GM12878 (cell line): Measurements from ENCODE around the gene SEMA4F. TPM values are rescaled to one million over a fixed set of nuclear protein-coding genes. Genes with fewer than 3 reads are reported as not detected.

ENCODE experiments used
- ATAC-seq: fragments of 200-7000 bp; cut with Tn5 transposase; 3 replicates; pipeline ENCODE4 v1.9.1; 2020; ENCODE audit warnings: mild to moderate bottlenecking, moderate library complexity
- BruUV-seq: library from RNA; stranded (reverse); fragments of 400-500 nt; replicated peaks from 2 replicates; lab custom pipeline; 2021; lab: Mats Ljungman, UMichigan
- CTCF ChIA-PET: fragments of 300-600 bp; sonication (Branson Sonifier 250); formaldehyde crosslinking; extraction: SDS; loops from one replicate; lab custom pipeline; 2021; ENCODE audit warnings: inconsistent platforms; lab: Yijun Ruan, JAX
- POLR2A ChIA-PET: fragments of 350-600 bp; formaldehyde crosslinking; extraction: SDS; loops from one replicate; lab custom pipeline; 2021; ENCODE audit warnings: inconsistent platforms; lab: Charles Lee
- RAD21 ChIA-PET: fragments of 300-600 bp; sonication (Branson Sonifier 250); formaldehyde crosslinking; loops from one replicate; lab custom pipeline; 2023; ENCODE audit warnings: antibody characterized with exemption; ENCODE audit not compliant: unreplicated experiment; lab: Charles Lee
- SMC1A ChIA-PET: fragments of 300-600 bp; sonication (Branson Sonifier 250); formaldehyde crosslinking; loops from one replicate; lab custom pipeline; 2023; ENCODE audit not compliant: unreplicated experiment, uncharacterized antibody; lab: Charles Lee
- DNase-seq: peaks from one replicate; pipeline ENCODE4 v3.0.0-alpha.2; 2011; ENCODE audit warnings: low read depth, low spot score
- FAIRE-seq: peaks from 3 replicates; lab custom pipeline; 2011; peaks lifted over from hg19 to GRCh38; lab: Jason Lieb, UNC
- H2AFZ ChIP-seq: 2 replicates; pipeline ENCODE4 v1.6.0; 2011; ENCODE audit warnings: low read depth, low read length, control low read depth; ENCODE audit not compliant: control insufficient read depth
- H3K27ac ChIP-seq: 2 replicates; pipeline ENCODE4 v1.5.1; 2011; ENCODE audit warnings: control low read depth; ENCODE audit not compliant: control insufficient read depth, insufficient read depth
- H3K27me3 ChIP-seq, 2 experiments: replicated peaks in 1 of 2; 2 replicates each; pipeline versions ENCODE4 v1.6.0 to v1.6.1; 2011; ENCODE audit warnings: low read length in 1 of 2; ENCODE audit not compliant: control insufficient read depth in 2 of 2, insufficient read depth in 2 of 2
- H3K36me3 ChIP-seq, 2 experiments: 2 replicates each; pipeline ENCODE4 v1.5.1; 2011; ENCODE audit warnings: low read length in 1 of 2; ENCODE audit not compliant: control insufficient read depth in 2 of 2, insufficient read depth in 2 of 2
- H3K4me1 ChIP-seq: 2 replicates; pipeline ENCODE4 v1.6.1; 2011; ENCODE audit warnings: mild to moderate bottlenecking, low read length, moderate library complexity, mixed read lengths; ENCODE audit not compliant: control insufficient read depth, insufficient read depth
- H3K4me2 ChIP-seq: 2 replicates; pipeline ENCODE4 v1.6.0; 2011; ENCODE audit warnings: control low read depth; ENCODE audit not compliant: control insufficient read depth, insufficient read depth
- H3K4me3 ChIP-seq: fragments of 200-600 bp; sonication (generic); 2 replicates; pipeline ENCODE4 v1.5.1; 2016
- H3K79me2 ChIP-seq: 2 replicates; pipeline ENCODE4 v1.6.0; 2011; ENCODE audit warnings: low read length; ENCODE audit not compliant: control insufficient read depth, insufficient read depth
- H3K9ac ChIP-seq: 2 replicates; pipeline ENCODE4 v1.8.0; 2011; ENCODE audit warnings: low read length, control low read depth, mixed read lengths; ENCODE audit not compliant: control insufficient read depth, insufficient read depth
- H3K9me3 ChIP-seq: replicated peaks from 3 replicates; pipeline ENCODE4 v1.5.1; 2011; ENCODE audit warnings: mild to moderate bottlenecking, low read length; ENCODE audit not compliant: control insufficient read depth, insufficient read depth
- H4K20me1 ChIP-seq: 2 replicates; pipeline ENCODE4 v1.6.0; 2011; ENCODE audit not compliant: control insufficient read depth, insufficient read depth
- NFYB ChIP-seq: IDR thresholded peaks from 2 replicates; pipeline ENCODE4 v1.6.1; 2011; ENCODE audit warnings: low read depth, mild to moderate bottlenecking, low read length, improper control_type of control experiment, moderate library complexity; ENCODE audit not compliant: insufficient read depth
- PAX8 ChIP-seq: fragments of 450-650 bp; IDR thresholded peaks from 2 replicates; pipeline ENCODE4 v1.6.1; 2017; ENCODE audit warnings: mild to moderate bottlenecking, moderate library complexity
- POU2F2 ChIP-seq: IDR thresholded peaks from 3 replicates; pipeline ENCODE4 v1.6.1; 2011; ENCODE audit warnings: low read depth, mild to moderate bottlenecking, low read length, borderline replicate concordance
- SMAD1 ChIP-seq: fragments of 450-650 bp; IDR thresholded peaks from 2 replicates; pipeline ENCODE4 v1.6.1; 2018; ENCODE audit warnings: mild to moderate bottlenecking, low read depth; ENCODE audit not compliant: partially characterized antibody
- SMC3 ChIP-seq: IDR thresholded peaks from 2 replicates; pipeline ENCODE4 v1.6.1; 2011; ENCODE audit warnings: low read length, improper control_type of control experiment, borderline replicate concordance
- SUPT20H ChIP-seq: IDR thresholded peaks from 2 replicates; pipeline ENCODE4 v1.6.1; 2011; ENCODE audit warnings: low read depth, mild to moderate bottlenecking, low read length, moderate library complexity, borderline replicate concordance; ENCODE audit not compliant: control insufficient read depth
- TAF1 ChIP-seq: IDR thresholded peaks from 2 replicates; pipeline ENCODE4 v1.6.1; 2011; ENCODE audit warnings: mild to moderate bottlenecking, low read depth, low read length, borderline replicate concordance
- TCF3 ChIP-seq: IDR thresholded peaks from 2 replicates; pipeline ENCODE4 v1.6.1; 2012; ENCODE audit warnings: low read depth, mild to moderate bottlenecking, low read length, borderline replicate concordance; ENCODE audit not compliant: insufficient read depth
- WGBS: methylation state at CpG from one replicate; pipeline ENCODE4 v1.1.6; 2016; ENCODE audit warnings: low lambda C conversion rate; ENCODE audit not compliant: insufficient replicate concordance, insufficient coverage; ENCODE audit errors: missing lambda C conversion rate; 5-methylcytosine and 5-hydroxymethylcytosine counted together
- in situ Hi-C: fragments of 300-500 bp; cut with MboI; formaldehyde crosslinking; loops from 9 replicates; pipeline ENCODE4 v1.14.3; 2018; ENCODE audit warnings: mixed read lengths
- intact Hi-C: fragments of 100-400 bp; cut with micrococcal nuclease; formaldehyde crosslinking; loops from one replicate; pipeline ENCODE4 v1.14.2; 2022; ENCODE audit not compliant: unreplicated experiment
- polyA plus RNA-seq, 11 experiments: library from polyadenylated mRNA; depleted of rRNA in 4 of 11; unstranded in 6 of 11; stranded (reverse) in 5 of 11; fragments of >200 nt; fragmentation: Nextera tagmentation in 4 of 11; fragmentation: Illumina TruSeq in 1 of 11; extraction: Ambion mirVana in 4 of 11; extraction: Trizol in 1 of 11; gene quantifications; 1 replicate in 1 of 11; 2 replicates in 10 of 11; pipeline versions ENCODE4 v1.2.1 to v1.2.3, GENCODE V29; 2011 to 2016; ENCODE audit warnings: inconsistent platforms in 2 of 11, missing spikeins in 2 of 11, low read depth in 1 of 11
- total RNA-seq, 4 experiments: library from RNA; depleted of rRNA in 3 of 4; stranded (reverse); fragments of >200 nt in 3 of 4; fragmentation: Illumina TruSeq in 1 of 4; extraction: Trizol in 1 of 4; gene quantifications; 2 replicates each; pipeline versions ENCODE4 v1.2.1 to v1.2.3, GENCODE V29; 2013 to 2021
- TF ChIP-seq, protein P1 (sequence below): IDR thresholded peaks from 2 replicates; pipeline ENCODE4 v1.6.1; 2011; ENCODE audit warnings: borderline replicate concordance, low read depth, mild to moderate bottlenecking, moderate library complexity, mixed read lengths, low read length; ENCODE audit not compliant: insufficient read depth; ENCODE audit errors: extremely low read length
- TF ChIP-seq, protein P2 (sequence below): fragments of 450-650 bp; conservative IDR thresholded peaks from 2 replicates; pipeline ENCODE4 v1.6.1; 2017; ENCODE audit warnings: mild to moderate bottlenecking, moderate library complexity
- TF ChIP-seq, protein P3 (sequence below): IDR thresholded peaks from 2 replicates; pipeline ENCODE4 v1.6.1; 2012; ENCODE audit warnings: low read depth, low read length, improper control_type of control experiment

The SEMA4F gene
- total and polyA plus RNA-seq, 10 of the 15 experiments (the other 5 are each of a cell fraction or from before 2014, with no cell fraction given): 0.26 to 3.0 (median 2.1) TPM

DNA sequence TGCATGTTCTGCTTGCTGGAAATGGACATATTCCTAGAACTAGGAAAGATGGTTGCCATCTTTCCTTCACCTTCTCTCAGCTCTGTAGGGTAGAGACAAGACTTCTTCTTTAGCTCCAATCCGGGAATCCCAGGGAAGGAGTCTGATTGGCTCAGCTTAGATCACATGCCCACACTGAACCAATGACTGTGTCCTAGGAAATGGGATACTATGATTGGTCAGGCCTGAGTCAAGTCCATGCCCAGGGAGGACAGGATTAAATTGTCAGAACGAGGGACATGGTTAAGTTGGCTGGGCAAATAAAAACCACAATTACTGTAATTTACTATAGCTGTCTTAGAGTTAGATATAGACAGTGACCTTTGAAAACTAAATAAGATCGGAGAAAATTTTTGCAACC, 31.4 kb downstream of the SEMA4F start:
- ATAC-seq: no peak
- H3K79me2 ChIP-seq: no peaks in the 10 kb centered on the region
- DNase-seq: no peak
- no peak overlapping the region for H3K27ac ChIP-seq
- RAD21 ChIA-PET: interaction anchor here (0.9 kb wide), 1 partner anchor 9 kb away, joined by 3 read pairs; no protein-coding TSS in a partner anchor
- intact Hi-C loops: no loop called here
- H3K27me3 ChIP-seq: no peaks in the 10 kb centered on the region
- in situ Hi-C loops: no loop called here
- POLR2A ChIA-PET: no interaction called here
- H3K4me3 ChIP-seq: no peak overlapping the region
- H3K9me3 ChIP-seq: no peaks in the 10 kb centered on the region
- WGBS: 53% methylated on average over 3 of the region's 3 CpGs
- no peak for TF ChIP-seq SMC3
- TF ChIP-seq SUPT20H: no peak
- TF ChIP-seq NFYB: peak; percentile 43; the same call in 1 of the 2 replicates
- TF ChIP-seq, protein P1, sequence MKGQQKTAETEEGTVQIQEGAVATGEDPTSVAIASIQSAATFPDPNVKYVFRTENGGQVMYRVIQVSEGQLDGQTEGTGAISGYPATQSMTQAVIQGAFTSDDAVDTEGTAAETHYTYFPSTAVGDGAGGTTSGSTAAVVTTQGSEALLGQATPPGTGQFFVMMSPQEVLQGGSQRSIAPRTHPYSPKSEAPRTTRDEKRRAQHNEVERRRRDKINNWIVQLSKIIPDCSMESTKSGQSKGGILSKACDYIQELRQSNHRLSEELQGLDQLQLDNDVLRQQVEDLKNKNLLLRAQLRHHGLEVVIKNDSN: peak; percentile 35
- no peaks in the 10 kb centered on the region for H3K36me3 ChIP-seq
- no TSS peak for BruUV-seq
- H3K4me2 ChIP-seq: no peak overlapping the region
- no peaks in the 10 kb centered on the region for H4K20me1 ChIP-seq
- SMC1A ChIA-PET: interaction anchor here (4.4 kb wide), 1 partner anchor 191 kb away, joined by 19 read pairs; no protein-coding TSS in a partner anchor
- H3K4me1 ChIP-seq: no peaks in the 10 kb centered on the region
- FAIRE-seq: no peak
- CTCF ChIA-PET: interaction anchor here (1.0 kb wide), 1 partner anchor 9 kb away, joined by 3 read pairs; no protein-coding TSS in a partner anchor
- no peak overlapping the region for H2AFZ ChIP-seq
- H3K9ac ChIP-seq: no peak overlapping the region

DNA sequence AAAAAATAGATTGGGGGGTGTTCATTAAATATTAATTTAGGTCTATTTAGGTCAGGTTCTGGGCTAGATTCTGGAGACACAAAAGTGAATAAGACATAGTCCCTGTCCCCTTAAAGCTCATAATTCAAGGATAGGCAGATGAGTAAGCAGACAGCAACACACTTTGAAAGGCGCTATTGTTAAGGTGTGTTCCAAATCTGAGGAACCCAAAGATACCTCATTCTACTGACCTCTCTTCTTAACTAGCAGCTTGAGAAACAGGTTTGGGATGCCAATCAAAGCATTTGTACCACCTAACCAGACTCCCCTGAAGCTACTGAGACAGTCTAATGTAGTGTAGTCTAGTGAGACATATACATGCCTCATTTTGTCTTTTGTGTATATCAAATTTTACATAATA, 34.8 kb downstream of the SEMA4F start:
- Histone ChIP-seq H3K27me3 (no peaks in the 10 kb centered on the region; a peak in 1 of 4 replicates), H3K36me3 (no peaks in the 10 kb centered on the region), H3K9me3 (no peaks in the 10 kb centered on the region), H3K27ac (no peak overlapping the region), H3K79me2 (no peaks in the 10 kb centered on the region), H4K20me1 (no peaks in the 10 kb centered on the region), H3K4me2 (no peak overlapping the region)
- SMC1A ChIA-PET: interaction anchor here (0.5 to 4.4 kb wide), 11 partner anchors 9 to 919 kb away, joined by 3 to 19 read pairs (median 4); no protein-coding TSS in a partner anchor
- no TSS peak for BruUV-seq
- WGBS: 50% methylated on average over 1 of the region's 1 CpG
- DNase-seq: no peak
- in situ Hi-C loops: no loop called here
- intact Hi-C loops: no loop called here
- RAD21 ChIA-PET: interaction anchor here (0.9 to 1.4 kb wide), 4 partner anchors 13 to 939 kb away, joined by 3 to 4 read pairs (median 3); no protein-coding TSS in a partner anchor
- no peak for FAIRE-seq
- TF ChIP-seq NFYB: no peak
- TF ChIP-seq TAF1: no peak
- TF ChIP-seq, protein P2, sequence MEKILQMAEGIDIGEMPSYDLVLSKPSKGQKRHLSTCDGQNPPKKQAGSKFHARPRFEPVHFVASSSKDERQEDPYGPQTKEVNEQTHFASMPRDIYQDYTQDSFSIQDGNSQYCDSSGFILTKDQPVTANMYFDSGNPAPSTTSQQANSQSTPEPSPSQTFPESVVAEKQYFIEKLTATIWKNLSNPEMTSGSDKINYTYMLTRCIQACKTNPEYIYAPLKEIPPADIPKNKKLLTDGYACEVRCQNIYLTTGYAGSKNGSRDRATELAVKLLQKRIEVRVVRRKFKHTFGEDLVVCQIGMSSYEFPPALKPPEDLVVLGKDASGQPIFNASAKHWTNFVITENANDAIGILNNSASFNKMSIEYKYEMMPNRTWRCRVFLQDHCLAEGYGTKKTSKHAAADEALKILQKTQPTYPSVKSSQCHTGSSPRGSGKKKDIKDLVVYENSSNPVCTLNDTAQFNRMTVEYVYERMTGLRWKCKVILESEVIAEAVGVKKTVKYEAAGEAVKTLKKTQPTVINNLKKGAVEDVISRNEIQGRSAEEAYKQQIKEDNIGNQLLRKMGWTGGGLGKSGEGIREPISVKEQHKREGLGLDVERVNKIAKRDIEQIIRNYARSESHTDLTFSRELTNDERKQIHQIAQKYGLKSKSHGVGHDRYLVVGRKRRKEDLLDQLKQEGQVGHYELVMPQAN: no peak
- TF ChIP-seq, protein P3, sequence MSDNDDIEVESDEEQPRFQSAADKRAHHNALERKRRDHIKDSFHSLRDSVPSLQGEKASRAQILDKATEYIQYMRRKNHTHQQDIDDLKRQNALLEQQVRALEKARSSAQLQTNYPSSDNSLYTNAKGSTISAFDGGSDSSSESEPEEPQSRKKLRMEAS: no peak
- TF ChIP-seq TCF3: no peak
- no peak for TF ChIP-seq POU2F2
- TF ChIP-seq SMAD1: no peak
- TF ChIP-seq PAX8: no peak
- TF ChIP-seq, all 136 proteins: peak for 0
- no peak overlapping the region for H3K4me3 ChIP-seq
- H3K9ac ChIP-seq: no peak overlapping the region
- H3K4me1 ChIP-seq: no peaks in the 10 kb centered on the region
- ATAC-seq: no peak
- no peak overlapping the region for H2AFZ ChIP-seq
- POLR2A ChIA-PET: no interaction called here
- CTCF ChIA-PET: interaction anchor here (0.6 to 3.5 kb wide), 19 partner anchors 9 to 940 kb away, joined by 3 to 26 read pairs (median 5); partner anchors contain the start of gene TTC31
